ENCODE data around the gene MORN3. TPM values are rescaled to one million over a fixed set of nuclear protein-coding genes. Genes with fewer than 3 reads are reported as not detected.

The MORN3 gene
- total and polyA plus RNA-seq, 2 of the 8 experiments (the other 6 are each of a cell fraction or from before 2014, with no cell fraction given) = 0.39 to 0.93 TPM

DNA sequence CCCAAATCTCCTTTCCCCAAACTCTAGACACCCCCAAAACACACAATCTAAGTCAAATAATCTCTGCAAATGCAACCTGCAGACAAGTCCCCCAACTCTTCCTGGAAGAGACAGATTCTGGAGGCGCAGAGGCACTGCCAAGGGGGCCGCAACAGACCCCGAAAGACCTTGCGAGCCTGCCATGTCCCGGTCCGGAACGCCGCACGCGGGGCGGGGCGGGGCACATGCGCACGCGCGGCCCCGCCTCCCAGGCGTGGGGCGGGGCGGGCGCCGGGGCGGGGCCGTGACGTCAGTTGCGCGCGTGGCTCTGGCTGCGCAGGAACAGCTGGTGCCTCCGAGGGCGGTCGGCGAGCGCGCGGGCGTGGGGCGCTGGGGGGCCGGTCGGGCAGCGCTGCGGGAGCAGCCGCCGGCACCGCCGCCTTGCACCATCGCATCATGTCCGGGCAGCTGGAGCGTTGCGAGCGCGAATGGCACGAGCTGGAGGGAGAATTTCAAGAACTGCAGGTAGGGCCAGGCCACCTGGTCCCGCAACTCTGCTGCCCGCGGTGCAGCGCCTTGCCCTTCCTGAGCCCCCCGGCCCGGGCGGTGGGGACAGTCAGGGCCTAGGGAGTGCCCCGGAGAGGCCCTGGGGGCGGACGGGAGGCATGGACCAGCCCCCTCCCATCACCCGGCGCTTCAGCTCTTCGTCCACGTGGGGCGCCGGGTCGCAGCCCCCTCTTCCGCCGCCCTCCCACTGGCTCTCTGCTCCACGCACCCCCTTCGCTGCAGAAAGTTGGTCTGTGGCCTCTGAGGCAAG lies 43.2 kb upstream of the MORN3 start, which contains the start of gene TMEM120B (continued):
- TF ChIP-seq KDM4A (IDR thresholded peaks at IDR 0.05; ENCODE audit: low read depth, low read length, severe bottlenecking) (peak; percentile 97), CREB1 (IDR thresholded peaks at IDR 0.05) (peak; percentile 81), TAF7 (optimal IDR thresholded peaks at IDR 0.05; ENCODE audit: borderline replicate concordance, low read depth, low read length) (no peak), RFX5 (IDR thresholded peaks at IDR 0.05; ENCODE audit: borderline replicate concordance, low read depth, low read length) (no peak), BCL11A (IDR thresholded peaks at IDR 0.05; ENCODE audit: low read depth in 2 of 2, low read length in 2 of 2) (no peak), TAF1 (IDR thresholded peaks at IDR 0.05; ENCODE audit: low read depth, low read length) (no peak; the same call in none of the 2 replicates), MAFK (IDR thresholded peaks at IDR 0.05; ENCODE audit: low read depth, low read length) (no peak), POLR2AphosphoS5 (IDR thresholded peaks at IDR 0.05; ENCODE audit: low read depth, low read length) (no peak), SIN3A (conservative IDR thresholded peaks at IDR 0.05 in 1 of 2, IDR thresholded peaks at IDR 0.05 in 1 of 2; ENCODE audit: low read depth in 1 of 2, low read length in 2 of 2) (peak; percentile 39 to 64; a peak in 2 of 4 replicates), SP2 (IDR thresholded peaks at IDR 0.05; ENCODE audit: low read length) (no peak), PHF8 (conservative IDR thresholded peaks at IDR 0.05; ENCODE audit: low read depth, low read length) (peak; percentile 72), SRF (IDR thresholded peaks at IDR 0.05; ENCODE audit: low read depth, low read length) (no peak), FOSL1 (IDR thresholded peaks at IDR 0.05; ENCODE audit: insufficient read depth, low read depth, low read length) (0 out of 2 replicates have a peak, but pooled peaks have one; percentile 11), NRF1 (IDR thresholded peaks at IDR 0.05; ENCODE audit: low read depth, low read length) (peak; percentile 57), CHD2 (IDR thresholded peaks at IDR 0.05; ENCODE audit: low read length) (no peak), ZNF274 (IDR thresholded peaks at IDR 0.05; ENCODE audit: borderline replicate concordance, extremely low read depth, low read length) (no peak), JUND (IDR thresholded peaks at IDR 0.05; ENCODE audit: low read length) (no peak), CBX8 (IDR thresholded peaks at IDR 0.05; ENCODE audit: borderline replicate concordance, low read depth, low read length) (no peak), SIRT6 (IDR thresholded peaks at IDR 0.05; ENCODE audit: low read length) (no peak), JUN (IDR thresholded peaks at IDR 0.05; ENCODE audit: low read depth, low read length) (no peak), SP1 (IDR thresholded peaks at IDR 0.05; ENCODE audit: low read depth, low read length) (no peak)
- TF ChIP-seq, protein P1, sequence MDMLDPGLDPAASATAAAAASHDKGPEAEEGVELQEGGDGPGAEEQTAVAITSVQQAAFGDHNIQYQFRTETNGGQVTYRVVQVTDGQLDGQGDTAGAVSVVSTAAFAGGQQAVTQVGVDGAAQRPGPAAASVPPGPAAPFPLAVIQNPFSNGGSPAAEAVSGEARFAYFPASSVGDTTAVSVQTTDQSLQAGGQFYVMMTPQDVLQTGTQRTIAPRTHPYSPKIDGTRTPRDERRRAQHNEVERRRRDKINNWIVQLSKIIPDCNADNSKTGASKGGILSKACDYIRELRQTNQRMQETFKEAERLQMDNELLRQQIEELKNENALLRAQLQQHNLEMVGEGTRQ (IDR thresholded peaks at IDR 0.05; ENCODE audit: low read length) = no peak
- TF ChIP-seq, protein P2, sequence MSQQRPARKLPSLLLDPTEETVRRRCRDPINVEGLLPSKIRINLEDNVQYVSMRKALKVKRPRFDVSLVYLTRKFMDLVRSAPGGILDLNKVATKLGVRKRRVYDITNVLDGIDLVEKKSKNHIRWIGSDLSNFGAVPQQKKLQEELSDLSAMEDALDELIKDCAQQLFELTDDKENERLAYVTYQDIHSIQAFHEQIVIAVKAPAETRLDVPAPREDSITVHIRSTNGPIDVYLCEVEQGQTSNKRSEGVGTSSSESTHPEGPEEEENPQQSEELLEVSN (IDR thresholded peaks at IDR 0.05) = no peak
- TF ChIP-seq, protein P3, sequence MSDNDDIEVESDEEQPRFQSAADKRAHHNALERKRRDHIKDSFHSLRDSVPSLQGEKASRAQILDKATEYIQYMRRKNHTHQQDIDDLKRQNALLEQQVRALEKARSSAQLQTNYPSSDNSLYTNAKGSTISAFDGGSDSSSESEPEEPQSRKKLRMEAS (IDR thresholded peaks at IDR 0.05) = peak; percentile 43

All from H1 (cell line).